IMR-90 (cell line): Measurements from ENCODE around the gene ST6GAL2. TPM values are rescaled to one million over a fixed set of nuclear protein-coding genes. Genes with fewer than 3 reads are reported as not detected.

Experiments used
- ATAC-seq: fragments of 200-7000 bp; cut with Tn5 transposase; 2 replicates; pipeline ENCODE4 v1.9.1; 2020; ENCODE audit warnings: low read depth, mild to moderate bottlenecking, moderate library complexity
- Bru-seq: library from RNA; stranded (reverse); fragments of 400-500 nt; gene quantifications from one replicate; lab custom pipeline; 2021; lab: Mats Ljungman, UMichigan
- BruChase-seq, 2 experiments: library from RNA; stranded (reverse); fragments of 400-500 nt; gene quantifications; one replicate each; lab custom pipeline; 2021; lab: Mats Ljungman, UMichigan
- BruUV-seq: library from RNA; stranded (reverse); fragments of 400-500 nt; replicated peaks from 2 replicates; lab custom pipeline; 2021; lab: Mats Ljungman, UMichigan
- CTCF ChIA-PET: fragments of 300-600 bp; formaldehyde crosslinking; extraction: SDS; loops from one replicate; lab custom pipeline; 2021; ENCODE audit warnings: antibody characterized with exemption; lab: Yijun Ruan, JAX
- POLR2A ChIA-PET: fragments of 300-600 bp; sonication (Branson Sonifier 250); formaldehyde crosslinking; loops from one replicate; lab custom pipeline; 2022; ENCODE audit warnings: antibody characterized with exemption; ENCODE audit not compliant: unreplicated experiment; lab: Charles Lee
- DNase-seq: peaks from one replicate; pipeline ENCODE4 v3.0.0; 2013
- H2AFZ ChIP-seq: replicated peaks from 2 replicates; pipeline ENCODE3; 2013; ENCODE audit warnings: low read length, mild to moderate bottlenecking; ENCODE audit not compliant: poor library complexity
- H2AK5ac ChIP-seq: 2 replicates; pipeline ENCODE4 v1.6.1; 2013; ENCODE audit warnings: low read depth, low read length, inconsistent platforms
- H2AK9ac ChIP-seq: replicated peaks from 2 replicates; pipeline ENCODE3; 2013; ENCODE audit warnings: mild to moderate bottlenecking, low read depth, low read length, moderate library complexity; ENCODE audit not compliant: poor library complexity
- H2BK120ac ChIP-seq: 2 replicates; pipeline ENCODE4 v1.6.1; 2013; ENCODE audit warnings: low read depth, low read length, inconsistent platforms
- H2BK15ac ChIP-seq: 3 replicates; pipeline ENCODE4 v1.6.1; 2013; ENCODE audit warnings: low read depth, low read length, inconsistent platforms
- H2BK20ac ChIP-seq: 2 replicates; pipeline ENCODE4 v1.6.1; 2013; ENCODE audit warnings: low read depth, mild to moderate bottlenecking, inconsistent platforms, low read length, moderate library complexity
- H2BK5ac ChIP-seq: 2 replicates; pipeline ENCODE4 v1.6.1; 2013; ENCODE audit warnings: mild to moderate bottlenecking, low read depth, low read length, inconsistent platforms; ENCODE audit not compliant: poor library complexity, severe bottlenecking
- H3K14ac ChIP-seq: replicated peaks from 2 replicates; pipeline ENCODE4 v1.6.1; 2013; ENCODE audit warnings: low read depth, low read length, inconsistent platforms
- H3K18ac ChIP-seq: 2 replicates; pipeline ENCODE4 v1.6.1; 2013; ENCODE audit warnings: low read depth, low read length, control low read depth
- H3K23ac ChIP-seq: 2 replicates; pipeline ENCODE4 v1.6.1; 2013; ENCODE audit warnings: low read depth, low read length, inconsistent platforms
- H3K27ac ChIP-seq: 2 replicates; pipeline ENCODE4 v1.5.1; 2013; ENCODE audit warnings: mild to moderate bottlenecking, control low read depth, low read length; ENCODE audit not compliant: insufficient read depth
- H3K27me3 ChIP-seq: 2 replicates; pipeline ENCODE4 v1.6.1; 2013; ENCODE audit warnings: low read length; ENCODE audit not compliant: control insufficient read depth, insufficient read depth
- H3K36me3 ChIP-seq: 2 replicates; pipeline ENCODE4 v1.6.1; 2013; ENCODE audit warnings: low read length, mixed read lengths; ENCODE audit not compliant: control insufficient read depth, insufficient read depth
- H3K4ac ChIP-seq: 2 replicates; pipeline ENCODE4 v1.6.1; 2013; ENCODE audit warnings: low read depth, low read length, inconsistent platforms
- H3K4me1 ChIP-seq: 2 replicates; pipeline ENCODE4 v1.6.1; 2013; ENCODE audit warnings: low read length, mixed read lengths; ENCODE audit not compliant: control insufficient read depth, insufficient read depth
- H3K4me2 ChIP-seq: 2 replicates; pipeline ENCODE4 v1.6.1; 2013; ENCODE audit warnings: low read depth, mild to moderate bottlenecking, control low read depth, low read length, moderate library complexity
- H3K4me3 ChIP-seq: 2 replicates; pipeline ENCODE4 v1.5.1; 2013; ENCODE audit warnings: low read depth, mild to moderate bottlenecking, control low read depth, low read length, moderate library complexity; ENCODE audit not compliant: insufficient read depth
- H3K56ac ChIP-seq: 2 replicates; pipeline ENCODE4 v1.6.1; 2013; ENCODE audit warnings: low read length, inconsistent platforms; ENCODE audit not compliant: insufficient read depth; ENCODE audit errors: extremely low read depth
- H3K79me1 ChIP-seq, 2 experiments: 2 replicates each; pipeline ENCODE4 v1.6.1; 2013; ENCODE audit warnings: low read length in 2 of 2, inconsistent platforms in 1 of 2, low read depth in 1 of 2
- H3K9ac ChIP-seq: 2 replicates; pipeline ENCODE4 v1.6.1; 2013; ENCODE audit warnings: low read depth, low read length, control low read depth
- H3K9me1 ChIP-seq: 2 replicates; pipeline ENCODE4 v1.6.1; 2013; ENCODE audit warnings: low read length, inconsistent platforms; ENCODE audit not compliant: insufficient read depth
- H3K9me3 ChIP-seq: 2 replicates; pipeline ENCODE4 v1.6.1; 2013; ENCODE audit warnings: low read length; ENCODE audit not compliant: control insufficient read depth, insufficient read depth
- H4K20me1 ChIP-seq: 2 replicates; pipeline ENCODE4 v1.6.1; 2013; ENCODE audit warnings: low read length, inconsistent platforms; ENCODE audit not compliant: insufficient read depth
- H4K5ac ChIP-seq: 2 replicates; pipeline ENCODE4 v1.6.1; 2013; ENCODE audit warnings: mild to moderate bottlenecking, low read depth, low read length, control low read depth
- H4K8ac ChIP-seq, 2 experiments: 2 replicates each; pipeline ENCODE4 v1.6.1; 2013; ENCODE audit warnings: low read depth in 2 of 2, low read length in 2 of 2, control low read depth in 1 of 2, inconsistent platforms in 1 of 2
- H4K91ac ChIP-seq: 2 replicates; pipeline ENCODE4 v1.6.1; 2013; ENCODE audit warnings: low read depth, low read length, inconsistent platforms; ENCODE audit not compliant: insufficient read depth
- BHLHE40 ChIP-seq: fragments of 150-350 bp; IDR thresholded peaks from 2 replicates; pipeline ENCODE4 v1.6.1; 2016; ENCODE audit warnings: mild to moderate bottlenecking, low read depth, low read length
- CEBPB ChIP-seq: IDR thresholded peaks from 2 replicates; pipeline ENCODE4 v1.6.1; 2012; ENCODE audit warnings: low read depth, low read length, improper control_type of control experiment
- FOS ChIP-seq: fragments of 150-350 bp; IDR thresholded peaks from 2 replicates; pipeline ENCODE4 v1.6.1; 2016; ENCODE audit warnings: low read depth, low read length
- MXI1 ChIP-seq: IDR thresholded peaks from 2 replicates; pipeline ENCODE4 v1.6.1; 2012; ENCODE audit warnings: low read depth, mild to moderate bottlenecking, low read length, moderate library complexity, borderline replicate concordance
- NFE2L2 ChIP-seq: fragments of 150-350 bp; IDR thresholded peaks from 2 replicates; pipeline ENCODE4 v1.6.1; 2016; ENCODE audit warnings: low read depth, mild to moderate bottlenecking, low read length
- RCOR1 ChIP-seq: IDR thresholded peaks from 2 replicates; pipeline ENCODE4 v1.6.1; 2012; ENCODE audit warnings: mild to moderate bottlenecking, low read length, improper control_type of control experiment; ENCODE audit not compliant: insufficient replicate concordance
- RFX5 ChIP-seq: IDR thresholded peaks from 2 replicates; pipeline ENCODE4 v1.8.0; 2012; ENCODE audit warnings: low read depth, mild to moderate bottlenecking, low read length, moderate library complexity
- SMC3 ChIP-seq: fragments of 150-350 bp; IDR thresholded peaks from 2 replicates; pipeline ENCODE4 v1.6.1; 2016; ENCODE audit warnings: low read depth, mild to moderate bottlenecking, antibody characterized with exemption, low read length, moderate library complexity
- WGBS, 2 experiments: methylation state at CpG; one replicate each; pipeline versions ENCODE4 v1.1.5 to v1.1.7; 2013; ENCODE audit warnings: missing lambda C conversion rate in 2 of 2; ENCODE audit not compliant: insufficient read length in 1 of 2; ENCODE audit errors: extremely low coverage in 2 of 2; 5-methylcytosine and 5-hydroxymethylcytosine counted together
- dilution Hi-C: fragments of 300-500 bp; cut with HindIII; formaldehyde crosslinking; loops from one replicate; pipeline ENCODE4 v1.14.3; 2018; ENCODE audit warnings: low sequenced_read_pairs; ENCODE audit not compliant: unreplicated experiment
- in situ Hi-C: fragments of 300-500 bp; cut with MboI; formaldehyde crosslinking; loops from 3 replicates; pipeline ENCODE4 v1.14.3; 2019; ENCODE audit warnings: low sequenced_read_pairs, inconsistent platforms, mixed read lengths
- intact Hi-C: fragments of 100-400 bp; cut with micrococcal nuclease; formaldehyde crosslinking; loops from 2 replicates; pipeline ENCODE4 v1.10.0; 2022
- long read RNA-seq: library from polyadenylated mRNA; unstranded; transcript quantifications from one replicate; pipeline ENCODE4 v2.0.0, GENCODE V29; 2021; ENCODE audit not compliant: unreplicated experiment
- polyA plus RNA-seq, 3 experiments: library from polyadenylated mRNA; depleted of rRNA; stranded (reverse); fragments of >200 nt; gene quantifications; 2 replicates each; pipeline ENCODE4 v1.2.3, GENCODE V29; 2012; ENCODE audit warnings: low replicate concordance in 1 of 3
- total RNA-seq: library from RNA; depleted of rRNA; stranded (reverse); fragments of >200 nt; gene quantifications from 2 replicates; pipeline ENCODE4 v1.2.3, GENCODE V29; 2012; rRNA removed
- TF ChIP-seq, protein P1 (sequence below): fragments of 150-350 bp; IDR thresholded peaks from 2 replicates; pipeline ENCODE4 v1.6.1; 2016; ENCODE audit warnings: low read depth, mild to moderate bottlenecking, low read length, moderate library complexity, borderline replicate concordance
- TF ChIP-seq, protein P2 (sequence below): conservative IDR thresholded peaks from 2 replicates; pipeline ENCODE4 v1.5.1; 2012; ENCODE audit warnings: mild to moderate bottlenecking, low read depth, low read length, improper control_type of control experiment

The ST6GAL2 gene, protein sequence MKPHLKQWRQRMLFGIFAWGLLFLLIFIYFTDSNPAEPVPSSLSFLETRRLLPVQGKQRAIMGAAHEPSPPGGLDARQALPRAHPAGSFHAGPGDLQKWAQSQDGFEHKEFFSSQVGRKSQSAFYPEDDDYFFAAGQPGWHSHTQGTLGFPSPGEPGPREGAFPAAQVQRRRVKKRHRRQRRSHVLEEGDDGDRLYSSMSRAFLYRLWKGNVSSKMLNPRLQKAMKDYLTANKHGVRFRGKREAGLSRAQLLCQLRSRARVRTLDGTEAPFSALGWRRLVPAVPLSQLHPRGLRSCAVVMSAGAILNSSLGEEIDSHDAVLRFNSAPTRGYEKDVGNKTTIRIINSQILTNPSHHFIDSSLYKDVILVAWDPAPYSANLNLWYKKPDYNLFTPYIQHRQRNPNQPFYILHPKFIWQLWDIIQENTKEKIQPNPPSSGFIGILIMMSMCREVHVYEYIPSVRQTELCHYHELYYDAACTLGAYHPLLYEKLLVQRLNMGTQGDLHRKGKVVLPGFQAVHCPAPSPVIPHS
- total RNA-seq (not detected in 2 replicates), polyA plus RNA-seq (2012; rRNA removed) (not detected in 2 replicates), Bru-seq, nascent RNA (not detected), BruChase-seq, experiment 1, labeled RNA remaining after a 6-hour chase (not detected), BruChase-seq, experiment 2, labeled RNA remaining after a 2-hour chase (not detected)
- polyA plus RNA-seq (2012; cell fraction: cytosol; rRNA removed) = not detected in 2 replicates
- polyA plus RNA-seq (2012; cell fraction: nucleus; rRNA removed; ENCODE audit: low replicate concordance) = 0.03 TPM in 1 of 2 replicates, not detected in the other
- long read RNA-seq = 0 reads

DNA sequence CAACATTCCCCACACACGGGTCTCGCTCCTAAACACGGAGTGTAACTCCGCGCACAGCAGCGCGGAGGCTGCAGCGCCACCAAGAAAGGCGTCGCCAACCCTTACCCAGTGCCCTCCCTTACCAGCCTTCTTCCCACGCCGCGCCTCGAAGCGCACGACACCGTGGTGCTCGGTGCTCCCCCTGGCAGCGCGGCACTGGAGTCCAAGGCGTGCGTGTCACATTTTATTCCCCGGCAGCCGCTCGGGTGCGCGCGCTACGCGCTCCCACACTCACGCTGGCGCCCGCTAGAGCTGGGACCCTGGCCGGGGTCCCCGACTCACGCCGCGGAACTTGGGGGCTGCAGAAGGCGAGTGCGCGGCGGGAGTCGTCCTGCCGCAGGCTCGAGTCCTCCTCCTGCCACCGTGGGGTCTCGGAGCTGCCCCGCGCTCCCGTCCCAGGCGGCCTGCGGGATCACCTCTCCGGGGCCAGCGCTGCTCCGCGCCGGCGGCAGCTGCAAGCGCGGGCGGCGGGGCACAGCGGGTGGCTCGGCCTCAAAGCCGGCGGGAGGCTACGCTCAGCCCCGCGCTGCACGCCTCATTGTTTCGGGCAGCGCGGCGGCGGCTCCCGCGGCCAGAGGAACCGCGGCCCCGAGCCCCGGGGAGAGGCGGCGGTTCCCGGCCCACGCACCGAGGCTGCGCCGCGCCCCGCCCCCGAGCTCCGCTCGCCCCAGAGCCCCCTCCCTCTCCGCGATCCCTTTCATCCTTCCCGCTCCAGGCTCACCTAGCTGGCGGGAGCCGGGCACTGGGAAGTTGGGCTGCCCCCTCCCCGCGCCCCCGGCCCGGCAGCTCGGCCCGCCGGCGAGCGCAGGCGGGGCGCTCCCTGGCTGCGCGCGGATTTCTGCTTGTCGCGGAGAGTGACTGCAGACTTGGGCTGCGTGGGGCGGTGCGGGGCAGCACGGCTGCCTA lies at the start of gene ST6GAL2:
TSS of gene ST6GAL2 (minus strand) at position 197 of the 945 bp plus-strand sequence. CDS start 42,190 bp downstream, outside the sequence.
- H4K5ac ChIP-seq = no peak within 1 kb of the TSS
- no peak within 1 kb of the TSS for H2BK5ac ChIP-seq
- 3% methylated on average over 48 of the region's 118 CpGs; no CpG with 5 or more reads in 1 of the 2 experiments for WGBS, 2 experiments
- H3K9me3 ChIP-seq = no peaks in the 10 kb centered on the region
- intact Hi-C loops (no loop called here), in situ Hi-C loops (no loop called here), dilution Hi-C loops (no loop called here)
- no peak within 1 kb of the TSS for H2BK120ac ChIP-seq
- ATAC-seq (peak; percentile 32), DNase-seq (no peak)
- no peak within 1 kb of the TSS for H3K27ac ChIP-seq
- no peak within 1 kb of the TSS for H2AK5ac ChIP-seq
- H3K9me1 ChIP-seq = no peaks in the 10 kb centered on the region
- no peak within 1 kb of the TSS for H3K4me3 ChIP-seq
- no peak within 1 kb of the TSS for H3K4ac ChIP-seq
- no peaks in the 10 kb centered on the region for H3K36me3 ChIP-seq
- no peak within 1 kb of the TSS for H3K14ac ChIP-seq
- no peak within 1 kb of the TSS for H3K9ac ChIP-seq
- H2BK20ac ChIP-seq = no peak within 1 kb of the TSS
- BruUV-seq = no TSS peak
- H4K91ac ChIP-seq = no peak within 1 kb of the TSS
- H2AFZ ChIP-seq = no peak within 1 kb of the TSS
- no peak within 1 kb of the TSS for H3K18ac ChIP-seq
- peaks cover 7% of the 10 kb centered on the region for H3K27me3 ChIP-seq
- TF ChIP-seq RFX5 (no peak), BHLHE40 (no peak), FOS (no peak), CEBPB (no peak), RCOR1 (no peak), SMC3 (no peak), MXI1 (no peak), NFE2L2 (no peak)
- TF ChIP-seq, protein P1, sequence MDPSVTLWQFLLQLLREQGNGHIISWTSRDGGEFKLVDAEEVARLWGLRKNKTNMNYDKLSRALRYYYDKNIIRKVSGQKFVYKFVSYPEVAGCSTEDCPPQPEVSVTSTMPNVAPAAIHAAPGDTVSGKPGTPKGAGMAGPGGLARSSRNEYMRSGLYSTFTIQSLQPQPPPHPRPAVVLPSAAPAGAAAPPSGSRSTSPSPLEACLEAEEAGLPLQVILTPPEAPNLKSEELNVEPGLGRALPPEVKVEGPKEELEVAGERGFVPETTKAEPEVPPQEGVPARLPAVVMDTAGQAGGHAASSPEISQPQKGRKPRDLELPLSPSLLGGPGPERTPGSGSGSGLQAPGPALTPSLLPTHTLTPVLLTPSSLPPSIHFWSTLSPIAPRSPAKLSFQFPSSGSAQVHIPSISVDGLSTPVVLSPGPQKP = no peak
- TF ChIP-seq, protein P2, sequence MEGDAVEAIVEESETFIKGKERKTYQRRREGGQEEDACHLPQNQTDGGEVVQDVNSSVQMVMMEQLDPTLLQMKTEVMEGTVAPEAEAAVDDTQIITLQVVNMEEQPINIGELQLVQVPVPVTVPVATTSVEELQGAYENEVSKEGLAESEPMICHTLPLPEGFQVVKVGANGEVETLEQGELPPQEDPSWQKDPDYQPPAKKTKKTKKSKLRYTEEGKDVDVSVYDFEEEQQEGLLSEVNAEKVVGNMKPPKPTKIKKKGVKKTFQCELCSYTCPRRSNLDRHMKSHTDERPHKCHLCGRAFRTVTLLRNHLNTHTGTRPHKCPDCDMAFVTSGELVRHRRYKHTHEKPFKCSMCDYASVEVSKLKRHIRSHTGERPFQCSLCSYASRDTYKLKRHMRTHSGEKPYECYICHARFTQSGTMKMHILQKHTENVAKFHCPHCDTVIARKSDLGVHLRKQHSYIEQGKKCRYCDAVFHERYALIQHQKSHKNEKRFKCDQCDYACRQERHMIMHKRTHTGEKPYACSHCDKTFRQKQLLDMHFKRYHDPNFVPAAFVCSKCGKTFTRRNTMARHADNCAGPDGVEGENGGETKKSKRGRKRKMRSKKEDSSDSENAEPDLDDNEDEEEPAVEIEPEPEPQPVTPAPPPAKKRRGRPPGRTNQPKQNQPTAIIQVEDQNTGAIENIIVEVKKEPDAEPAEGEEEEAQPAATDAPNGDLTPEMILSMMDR = no peak
- H3K79me1 ChIP-seq = no peaks in the 10 kb centered on the region
- no peak within 1 kb of the TSS for H2BK15ac ChIP-seq
- no peaks in the 10 kb centered on the region for H3K4me1 ChIP-seq
- no peak within 1 kb of the TSS for H2AK9ac ChIP-seq
- ChIA-PET CTCF (no interaction called here), POLR2A (no interaction called here)
- H4K20me1 ChIP-seq = no peaks in the 10 kb centered on the region
- no peak within 1 kb of the TSS; the same call in 1 of the 2 replicates for H3K4me2 ChIP-seq
- H4K8ac ChIP-seq = no peak within 1 kb of the TSS
- no peak within 1 kb of the TSS for H3K56ac ChIP-seq
- no peak within 1 kb of the TSS for H3K23ac ChIP-seq
